ENCODE results near the gene TRIM4.

Gene TRIM4

DNA sequence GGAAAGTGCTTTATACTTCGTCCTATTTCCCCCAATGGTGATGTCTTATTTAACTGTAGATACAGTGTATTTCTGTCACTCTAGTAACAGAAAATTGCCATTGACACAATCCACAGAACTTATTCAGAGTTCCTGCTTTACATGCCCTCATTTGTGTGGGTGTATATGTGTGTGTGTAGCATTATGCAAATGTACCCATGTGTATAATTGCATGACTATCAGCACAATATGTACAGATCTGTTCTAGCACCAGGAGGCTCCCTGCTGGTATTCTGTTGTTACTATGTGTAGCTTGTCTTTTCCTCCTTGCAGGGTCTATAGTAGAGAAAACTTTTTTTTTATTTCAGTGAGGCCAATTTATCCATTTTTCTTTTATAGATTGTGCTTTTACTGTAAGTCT, 75.0 kb downstream of the TRIM4 start:
- H3K4me2 ChIP-seq (ENCODE audit: low read depth, low read length, poor library complexity, severe bottlenecking), result no peak overlapping the region
- no peak overlapping the region for H2AFZ ChIP-seq (ENCODE audit: low read length)
- no peaks in the 10 kb centered on the region for H3F3A ChIP-seq (ENCODE audit: low read depth)
- no peak for TF ChIP-seq EZH2phosphoT487 (IDR thresholded peaks at IDR 0.05; ENCODE audit: borderline replicate concordance)
- TF ChIP-seq, protein P1, sequence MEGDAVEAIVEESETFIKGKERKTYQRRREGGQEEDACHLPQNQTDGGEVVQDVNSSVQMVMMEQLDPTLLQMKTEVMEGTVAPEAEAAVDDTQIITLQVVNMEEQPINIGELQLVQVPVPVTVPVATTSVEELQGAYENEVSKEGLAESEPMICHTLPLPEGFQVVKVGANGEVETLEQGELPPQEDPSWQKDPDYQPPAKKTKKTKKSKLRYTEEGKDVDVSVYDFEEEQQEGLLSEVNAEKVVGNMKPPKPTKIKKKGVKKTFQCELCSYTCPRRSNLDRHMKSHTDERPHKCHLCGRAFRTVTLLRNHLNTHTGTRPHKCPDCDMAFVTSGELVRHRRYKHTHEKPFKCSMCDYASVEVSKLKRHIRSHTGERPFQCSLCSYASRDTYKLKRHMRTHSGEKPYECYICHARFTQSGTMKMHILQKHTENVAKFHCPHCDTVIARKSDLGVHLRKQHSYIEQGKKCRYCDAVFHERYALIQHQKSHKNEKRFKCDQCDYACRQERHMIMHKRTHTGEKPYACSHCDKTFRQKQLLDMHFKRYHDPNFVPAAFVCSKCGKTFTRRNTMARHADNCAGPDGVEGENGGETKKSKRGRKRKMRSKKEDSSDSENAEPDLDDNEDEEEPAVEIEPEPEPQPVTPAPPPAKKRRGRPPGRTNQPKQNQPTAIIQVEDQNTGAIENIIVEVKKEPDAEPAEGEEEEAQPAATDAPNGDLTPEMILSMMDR (conservative IDR thresholded peaks at IDR 0.05; ENCODE audit: low read length), result no peak
- H3K79me2 ChIP-seq (ENCODE audit: insufficient read depth, low read length), result no peaks in the 10 kb centered on the region
- H3K9ac ChIP-seq (ENCODE audit: low read depth, low read length, poor library complexity, severe bottlenecking), result no peak overlapping the region
- no peaks in the 10 kb centered on the region for H3K4me1 ChIP-seq (ENCODE audit: insufficient read depth, low read length, poor library complexity, severe bottlenecking)
- no peaks in the 10 kb centered on the region for H3K36me3 ChIP-seq (ENCODE audit: insufficient read depth, low read length)
- H4K20me1 ChIP-seq (ENCODE audit: insufficient read depth, low read length, poor library complexity, severe bottlenecking), result no peaks in the 10 kb centered on the region
- no peaks in the 10 kb centered on the region for H3K9me2 ChIP-seq (replicated peaks; ENCODE audit: low read depth, low read length)
- no peak overlapping the region for H3K4me3 ChIP-seq (ENCODE audit: low read length, poor library complexity, severe bottlenecking)
- H3K9me3 ChIP-seq (ENCODE audit: insufficient read depth, low read depth, low read length), result no peaks in the 10 kb centered on the region
- no peaks in the 10 kb centered on the region for H3K27me3 ChIP-seq (ENCODE audit: insufficient read depth, low read length, poor library complexity, severe bottlenecking)

DNA sequence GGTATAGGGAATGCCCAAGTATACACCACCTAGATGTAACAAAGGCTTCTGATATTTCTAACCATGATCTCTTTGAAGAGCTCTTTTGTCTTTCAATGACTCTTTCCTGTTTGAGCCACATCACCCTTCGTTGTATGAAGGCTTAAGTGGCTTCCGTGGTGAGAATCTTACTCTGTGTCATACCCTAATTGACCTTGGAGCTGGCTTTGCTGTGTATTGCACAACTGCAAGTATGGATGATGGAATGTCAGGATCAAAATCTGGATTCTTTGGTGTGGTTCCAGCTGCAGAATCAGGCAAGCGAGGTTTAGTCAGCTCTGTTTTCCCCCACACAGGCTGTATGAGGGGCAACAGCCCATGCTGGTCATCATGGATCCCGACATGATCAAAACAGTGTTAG, 75.5 kb downstream of the TRIM4 start:
- Histone ChIP-seq H3K9me2 (replicated peaks; ENCODE audit: low read depth, low read length) (no peaks in the 10 kb centered on the region), H3K4me1 (ENCODE audit: insufficient read depth, low read length, poor library complexity, severe bottlenecking) (no peaks in the 10 kb centered on the region), H3K4me3 (ENCODE audit: low read length, poor library complexity, severe bottlenecking) (no peak overlapping the region), H3K9ac (ENCODE audit: low read depth, low read length, poor library complexity, severe bottlenecking) (no peak overlapping the region), H3K4me2 (ENCODE audit: low read depth, low read length, poor library complexity, severe bottlenecking) (no peak overlapping the region), H3K79me2 (ENCODE audit: insufficient read depth, low read length) (no peaks in the 10 kb centered on the region), H3K27me3 (ENCODE audit: insufficient read depth, low read length, poor library complexity, severe bottlenecking) (no peaks in the 10 kb centered on the region), H3K9me3 (ENCODE audit: insufficient read depth, low read depth, low read length) (no peaks in the 10 kb centered on the region), H4K20me1 (ENCODE audit: insufficient read depth, low read length, poor library complexity, severe bottlenecking) (no peaks in the 10 kb centered on the region), H3F3A (ENCODE audit: low read depth) (no peaks in the 10 kb centered on the region), H3K36me3 (ENCODE audit: insufficient read depth, low read length) (no peaks in the 10 kb centered on the region), H2AFZ (ENCODE audit: low read length) (no peak overlapping the region)
- TF ChIP-seq, protein P1 (conservative IDR thresholded peaks at IDR 0.05; ENCODE audit: low read length), result no peak
- no peak for TF ChIP-seq EZH2phosphoT487 (IDR thresholded peaks at IDR 0.05; ENCODE audit: borderline replicate concordance)

DNA sequence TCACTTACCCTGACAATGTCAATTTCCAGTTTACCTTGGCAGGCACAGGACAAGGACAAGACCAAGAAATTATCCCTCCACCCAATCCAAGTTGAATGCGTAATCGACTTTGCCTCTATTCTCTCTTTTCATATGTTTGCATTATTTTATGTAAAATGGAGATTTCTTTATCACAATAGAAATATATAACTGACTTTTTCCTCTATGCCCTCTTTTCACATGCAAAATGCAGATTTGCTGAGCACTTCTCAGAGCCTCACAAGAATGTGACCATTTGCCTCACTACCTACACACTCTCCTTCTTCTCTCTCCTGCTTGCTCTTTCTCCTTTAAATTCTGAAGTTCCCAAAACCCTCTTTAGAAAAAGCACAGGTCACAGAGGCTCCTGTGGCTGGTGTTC, 76.4 kb downstream of the TRIM4 start:
- Histone ChIP-seq H3K9me3 (ENCODE audit: insufficient read depth, low read depth, low read length) (no peaks in the 10 kb centered on the region), H2AFZ (ENCODE audit: low read length) (no peak overlapping the region), H3K36me3 (ENCODE audit: insufficient read depth, low read length) (no peaks in the 10 kb centered on the region), H3K9me2 (replicated peaks; ENCODE audit: low read depth, low read length) (no peaks in the 10 kb centered on the region), H3K4me2 (ENCODE audit: low read depth, low read length, poor library complexity, severe bottlenecking) (no peak overlapping the region), H3K4me1 (ENCODE audit: insufficient read depth, low read length, poor library complexity, severe bottlenecking) (no peaks in the 10 kb centered on the region), H3K9ac (ENCODE audit: low read depth, low read length, poor library complexity, severe bottlenecking) (no peak overlapping the region), H3F3A (ENCODE audit: low read depth) (no peaks in the 10 kb centered on the region), H4K20me1 (ENCODE audit: insufficient read depth, low read length, poor library complexity, severe bottlenecking) (no peaks in the 10 kb centered on the region), H3K79me2 (ENCODE audit: insufficient read depth, low read length) (no peaks in the 10 kb centered on the region), H3K4me3 (ENCODE audit: low read length, poor library complexity, severe bottlenecking) (no peak overlapping the region), H3K27me3 (ENCODE audit: insufficient read depth, low read length, poor library complexity, severe bottlenecking) (no peaks in the 10 kb centered on the region)
- no peak for TF ChIP-seq EZH2phosphoT487 (IDR thresholded peaks at IDR 0.05; ENCODE audit: borderline replicate concordance)
